HepG2 (cell line): Measurements from ENCODE around the gene MTUS2. TPM values are rescaled to one million over a fixed set of nuclear protein-coding genes. Genes with fewer than 3 reads are reported as not detected.

Source experiments
- ATAC-seq: fragments of 200-7000 bp; cut with Tn5 transposase; 3 replicates; pipeline ENCODE4 v1.9.1; 2020; ENCODE audit warnings: mild to moderate bottlenecking, moderate library complexity
- BruUV-seq: library from RNA; stranded (reverse); fragments of 400-500 nt; replicated peaks from 2 replicates; lab custom pipeline; 2021; lab: Mats Ljungman, UMichigan
- CTCF ChIA-PET: fragments of 300-600 bp; formaldehyde crosslinking; extraction: SDS; loops from one replicate; lab custom pipeline; 2021; ENCODE audit warnings: low total read pairs, inconsistent platforms, low intra/inter-chr PET ratio; lab: Yijun Ruan, JAX
- POLR2A ChIA-PET: fragments of 350-600 bp; sonication (Branson Sonifier 250); formaldehyde crosslinking; loops from one replicate; lab custom pipeline; 2020; ENCODE audit warnings: antibody characterized with exemption, inconsistent platforms; lab: Yijun Ruan, JAX
- DNase-seq: peaks from one replicate; pipeline ENCODE4 v3.0.0-alpha.2; 2015; ENCODE audit warnings: low spot score
- FAIRE-seq: peaks from 3 replicates; lab custom pipeline; 2011; peaks lifted over from hg19 to GRCh38; lab: Jason Lieb, UNC
- H2AFZ ChIP-seq: one replicate; pipeline ENCODE4 v1.6.1; 2011; ENCODE audit warnings: low read length, inconsistent platforms
- H3K27ac ChIP-seq: fragments of 300-600 bp; 3 replicates; pipeline ENCODE4 v1.8.0; 2011; ENCODE audit warnings: mixed run types, mild to moderate bottlenecking, mixed read lengths, low read length, inconsistent platforms; ENCODE audit not compliant: insufficient read depth; ENCODE audit errors: extremely low read length
- H3K27me3 ChIP-seq, 2 experiments: fragments of 200-600 bp in 1 of 2; 2 replicates in 1 of 2; 3 replicates in 1 of 2; pipeline versions ENCODE4 v1.6.0 to v1.8.0; 2011; ENCODE audit warnings: low read length in 2 of 2, mild to moderate bottlenecking in 2 of 2, moderate library complexity in 2 of 2, inconsistent platforms in 1 of 2; ENCODE audit not compliant: insufficient read depth in 2 of 2, control insufficient read depth in 1 of 2
- H3K36me3 ChIP-seq, 2 experiments: fragments of 200-600 bp in 1 of 2; replicated peaks in 1 of 2; 2 replicates in 1 of 2; 3 replicates in 1 of 2; pipeline versions ENCODE4 v1.5.1 to v1.8.0; 2011; ENCODE audit warnings: low read length in 2 of 2, inconsistent platforms in 1 of 2; ENCODE audit not compliant: insufficient read depth in 2 of 2, control insufficient read depth in 1 of 2
- H3K4me1 ChIP-seq: 2 replicates; pipeline ENCODE4 v1.5.1; 2012; ENCODE audit warnings: low read length, inconsistent platforms; ENCODE audit not compliant: insufficient read depth
- H3K4me2 ChIP-seq: 2 replicates; pipeline ENCODE4 v1.6.0; 2011; ENCODE audit warnings: low read depth, low read length, inconsistent platforms
- H3K4me3 ChIP-seq, 3 experiments: fragments of 200-600 bp in 1 of 3; sonication (generic), shearing (Covaris generic) in 1 of 3; replicated peaks in 1 of 3; 2 replicates each; pipeline ENCODE4 v1.5.1; 2011 to 2016; ENCODE audit warnings: low read length in 3 of 3, inconsistent platforms in 2 of 3, low read depth in 2 of 3, mild to moderate bottlenecking in 2 of 3, control low read depth in 1 of 3, mixed read lengths in 1 of 3; ENCODE audit not compliant: insufficient read depth in 1 of 3
- H3K79me2 ChIP-seq: one replicate; pipeline ENCODE4 v1.6.1; 2011; ENCODE audit warnings: low read length, inconsistent platforms; ENCODE audit not compliant: insufficient read depth
- H3K9ac ChIP-seq: 2 replicates; pipeline ENCODE4 v1.6.0; 2011; ENCODE audit warnings: mild to moderate bottlenecking, low read depth, low read length, inconsistent platforms; ENCODE audit not compliant: insufficient read depth
- H3K9me3 ChIP-seq: 2 replicates; pipeline ENCODE4 v1.5.1; 2012; ENCODE audit warnings: mild to moderate bottlenecking, low read length
- H4K20me1 ChIP-seq: 2 replicates; pipeline ENCODE4 v1.6.0; 2011; ENCODE audit warnings: inconsistent platforms, mild to moderate bottlenecking, low read length, moderate library complexity; ENCODE audit not compliant: insufficient read depth
- ARID5B ChIP-seq: IDR thresholded peaks from 2 replicates; pipeline ENCODE4 v1.4.0; 2020; ENCODE audit warnings: mild to moderate bottlenecking, missing genetic modification reagents
- FOXP4 ChIP-seq: sonication (generic); formaldehyde crosslinking; IDR thresholded peaks from 2 replicates; pipeline ENCODE4 v1.4.0; 2020; ENCODE audit warnings: missing genetic modification reagents
- NFE2L2 ChIP-seq: fragments of 150-350 bp; IDR thresholded peaks from 2 replicates; pipeline ENCODE4 v1.6.1; 2014; ENCODE audit warnings: low read length
- POGK ChIP-seq: sonication (generic); formaldehyde crosslinking; conservative IDR thresholded peaks from 2 replicates; pipeline ENCODE4 v1.8.0; 2022; ENCODE audit warnings: mild to moderate bottlenecking, moderate library complexity, missing genetic modification reagents
- RELA ChIP-seq: sonication (generic); formaldehyde crosslinking; IDR thresholded peaks from 2 replicates; pipeline ENCODE4 v1.4.0; 2020; ENCODE audit warnings: missing genetic modification reagents
- USF2 ChIP-seq, 2 experiments: sonication (generic) in 1 of 2; formaldehyde crosslinking in 1 of 2; IDR thresholded peaks; 2 replicates each; pipeline versions ENCODE4 v1.5.1 to v1.6.1; 2011 to 2020; ENCODE audit warnings: borderline replicate concordance in 1 of 2, low read depth in 1 of 2, low read length in 1 of 2, mild to moderate bottlenecking in 1 of 2, missing genetic modification reagents in 1 of 2, moderate library complexity in 1 of 2
- ZKSCAN1 ChIP-seq: fragments of 150-350 bp; IDR thresholded peaks from 2 replicates; pipeline ENCODE4 v1.6.1; 2014; ENCODE audit warnings: low read length
- ZNF317 ChIP-seq: sonication (generic); formaldehyde crosslinking; IDR thresholded peaks from 2 replicates; pipeline ENCODE4 v1.5.0; 2020; ENCODE audit warnings: mild to moderate bottlenecking, missing genetic modification reagents
- WGBS: methylation state at CpG from one replicate; pipeline ENCODE4 v1.1.6; 2017; ENCODE audit warnings: low lambda C conversion rate; 5-methylcytosine and 5-hydroxymethylcytosine counted together
- in situ Hi-C: cut with HindIII; loops from 2 replicates; pipeline ENCODE4 v1.10.0; 2017; ENCODE audit warnings: low pct_unique_long_range_greater_than_20kb; ENCODE audit not compliant: extremely low pct_ligation_motif_present
- intact Hi-C: fragments of 100-400 bp; cut with micrococcal nuclease; formaldehyde crosslinking; loops from one replicate; pipeline ENCODE4 v1.10.0; 2022; ENCODE audit not compliant: unreplicated experiment
- polyA plus RNA-seq, 8 experiments: library from polyadenylated mRNA; depleted of rRNA in 3 of 8; stranded (reverse) in 7 of 8; unstranded in 1 of 8; fragments of >200 nt; fragmentation: Illumina TruSeq in 4 of 8; extraction: Trizol in 4 of 8; gene quantifications; 2 replicates each; pipeline versions ENCODE4 v1.2.1 to v1.2.3, GENCODE V29; 2011 to 2016; ENCODE audit warnings: low read depth in 4 of 8, missing spikeins in 1 of 8, mixed read lengths in 1 of 8; ENCODE audit not compliant: insufficient read depth in 1 of 8
- total RNA-seq, 5 experiments: library from RNA; depleted of rRNA; stranded (reverse); fragments of >200 nt; fragmentation: Illumina TruSeq; extraction: Trizol; gene quantifications; 2 replicates each; pipeline ENCODE4 v1.2.3, GENCODE V29; 2016; ENCODE audit warnings: low read depth in 1 of 5

The MTUS2 gene
- total and polyA plus RNA-seq, 2 of the 13 experiments (the other 11 are each of a cell fraction or from before 2014, with no cell fraction given): not detected

GRCh38 chr13:29137016-29137415, 316.9 kb downstream of the MTUS2 start:
- Histone ChIP-seq H3K9me3 (peaks cover 78% of the 10 kb centered on the region), H3K4me2 (no peak overlapping the region), H3K9ac (no peak overlapping the region), H2AFZ (no peak overlapping the region), H3K79me2 (no peaks in the 10 kb centered on the region), H3K4me1 (no peaks in the 10 kb centered on the region), H4K20me1 (no peaks in the 10 kb centered on the region), H3K36me3 (no peaks in the 10 kb centered on the region), H3K27ac (no peak overlapping the region), H3K4me3 (no peak overlapping the region), H3K27me3 (no peaks in the 10 kb centered on the region)
- in situ Hi-C loops (no loop called here), intact Hi-C loops (no loop called here)
- DNase-seq: no peak
- BruUV-seq: no TSS peak
- TF ChIP-seq ZKSCAN1 (no peak), ZNF317 (CRISPR knock-in tag) (0 out of 2 replicates have a peak, but pooled peaks have one; percentile 28)
- POLR2A ChIA-PET: no interaction called here
- ATAC-seq: no peak
- 5% methylated on average over 1 of the region's 1 CpG for WGBS
- no peak for FAIRE-seq
- CTCF ChIA-PET: no interaction called here

- no peak for FAIRE-seq
- DNase-seq: no peak
- no peaks in the 10 kb centered on the region for H3K27me3 ChIP-seq
- no peaks in the 10 kb centered on the region for H4K20me1 ChIP-seq
- CTCF ChIA-PET: no interaction called here
- H3K36me3 ChIP-seq: no peaks in the 10 kb centered on the region
- no peak overlapping the region for H2AFZ ChIP-seq
- no peak overlapping the region for H3K4me3 ChIP-seq
- 4% methylated on average over 1 of the region's 1 CpG for WGBS
- H3K4me2 ChIP-seq: no peak overlapping the region
- no peak for ATAC-seq
- intact Hi-C loops (no loop called here), in situ Hi-C loops (no loop called here)
- no peak overlapping the region for H3K9ac ChIP-seq
- no TSS peak for BruUV-seq
- no peak overlapping the region for H3K27ac ChIP-seq
- H3K4me1 ChIP-seq: no peaks in the 10 kb centered on the region
- no peaks in the 10 kb centered on the region for H3K79me2 ChIP-seq
- peaks cover 78% of the 10 kb centered on the region for H3K9me3 ChIP-seq
- POLR2A ChIA-PET: no interaction called here
- TF ChIP-seq RELA (CRISPR knock-in tag) (no peak), USF2 (IDR thresholded peaks at IDR 0.05; ENCODE audit: low read depth, low read length) (no peak), USF2 (CRISPR knock-in tag; IDR thresholded peaks at IDR 0.05; ENCODE audit: borderline replicate concordance) (no peak), ARID5B (CRISPR knock-in tag) (no peak), POGK (CRISPR knock-in tag) (no peak), NFE2L2 (no peak), FOXP4 (no peak)
Measured at GRCh38 chr13:29137995-29138394, 317.9 kb downstream of the MTUS2 start.
